ENCODE results near the gene RASD1.

- no peak for TF ChIP-seq CTCF (IDR thresholded peaks at IDR 0.05)
- TF ChIP-seq POLR2A (IDR thresholded peaks at IDR 0.05), result no peak
Observed at GRCh38 chr17:17469358-17469757, 26.8 kb downstream of the RASD1 start.
